GM12892 (cell line): Measurements from ENCODE around the gene DLG1.

Experiments used
- DNase-seq: peaks from one replicate; pipeline ENCODE4 v3.0.0; 2011; ENCODE audit not compliant: insufficient read length
- FAIRE-seq: peaks from 2 replicates; lab custom pipeline; 2011; peaks lifted over from hg19 to GRCh38; lab: Jason Lieb, UNC
- POLR2A ChIP-seq: IDR thresholded peaks from 2 replicates; pipeline ENCODE4 v1.6.1; 2011; ENCODE audit warnings: low read depth, low read length, control low read depth
- POLR2AphosphoS5 ChIP-seq: IDR thresholded peaks from 2 replicates; pipeline ENCODE4 v1.6.1; 2011; ENCODE audit warnings: low read depth, low read length, control low read depth
- TAF1 ChIP-seq: IDR thresholded peaks from 2 replicates; pipeline ENCODE4 v1.6.1; 2011; ENCODE audit warnings: low read depth, mild to moderate bottlenecking, control low read depth, low read length, borderline replicate concordance

Gene DLG1

GRCh38 chr3:197027896-197028727, 270.3 kb downstream of the DLG1 start:
- DNase-seq, result no peak
- TF ChIP-seq POLR2A (no peak), POLR2AphosphoS5 (no peak), TAF1 (no peak)
- no peak for FAIRE-seq

DNA sequence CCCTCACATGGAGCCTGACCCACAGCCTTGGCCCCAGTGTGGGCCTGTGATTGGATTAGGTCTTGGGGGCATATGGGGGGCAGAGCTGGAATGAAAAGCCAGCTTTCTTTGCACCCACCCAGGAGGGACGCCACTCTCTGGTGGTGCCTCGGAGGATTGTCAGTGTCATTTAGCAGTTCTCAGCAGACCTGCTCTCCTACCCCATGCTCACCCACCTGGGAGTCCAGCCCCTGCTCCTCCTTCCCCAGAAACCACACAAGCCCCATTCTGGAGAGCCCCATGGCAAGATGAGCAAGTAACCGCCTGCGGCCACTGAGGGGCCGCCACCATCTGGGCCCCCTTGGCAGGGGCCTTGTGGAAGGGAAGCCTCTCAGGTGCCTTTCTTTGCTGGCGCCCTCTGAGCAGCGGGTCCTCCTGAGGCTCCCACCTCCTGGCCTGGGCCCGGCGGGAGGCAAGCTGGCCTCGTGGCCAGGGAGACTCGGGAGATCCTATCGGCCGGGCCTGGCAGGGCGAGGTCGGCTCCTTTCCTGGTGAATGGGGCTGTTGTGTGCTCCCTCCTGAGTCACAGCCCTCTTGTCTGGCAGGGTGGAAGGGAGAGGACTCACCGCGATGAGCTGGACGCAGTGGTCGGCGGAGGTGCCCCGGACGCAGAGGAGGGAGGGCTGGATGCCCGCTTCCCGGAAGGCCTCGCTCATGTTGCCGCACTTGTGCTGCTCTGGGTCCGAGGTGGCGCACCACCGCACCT, 271.1 kb downstream of the DLG1 start:
- FAIRE-seq (no peak), DNase-seq (no peak)
- TF ChIP-seq POLR2AphosphoS5 (no peak), TAF1 (no peak), POLR2A (no peak)

DNA sequence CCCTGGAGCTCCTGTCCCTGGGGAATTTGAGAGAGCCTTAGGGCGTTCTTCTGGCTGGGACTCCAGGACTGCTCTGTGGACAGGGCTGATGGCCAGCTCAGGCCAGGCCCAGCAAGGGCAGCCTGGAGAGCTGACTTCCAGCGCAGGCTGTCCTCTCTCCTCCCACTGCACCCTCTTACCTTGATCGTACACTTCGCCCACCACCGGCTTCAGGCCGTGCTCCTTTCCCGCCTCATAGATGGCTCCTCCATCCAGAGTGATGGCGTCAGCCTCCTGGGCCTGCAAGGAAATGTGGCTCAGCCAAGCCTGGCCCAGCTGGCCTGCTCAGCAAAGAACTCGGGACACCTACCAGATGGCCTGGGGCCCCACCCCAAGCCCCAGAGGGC, 271.9 kb downstream of the DLG1 start:
- FAIRE-seq (no peak), DNase-seq (no peak)
- no peak for TF ChIP-seq POLR2A

GRCh38 chr3:197025736-197026480, 272.5 kb downstream of the DLG1 start:
- FAIRE-seq (no peak), DNase-seq (no peak)
- TF ChIP-seq TAF1 (no peak), POLR2A (no peak)

DNA sequence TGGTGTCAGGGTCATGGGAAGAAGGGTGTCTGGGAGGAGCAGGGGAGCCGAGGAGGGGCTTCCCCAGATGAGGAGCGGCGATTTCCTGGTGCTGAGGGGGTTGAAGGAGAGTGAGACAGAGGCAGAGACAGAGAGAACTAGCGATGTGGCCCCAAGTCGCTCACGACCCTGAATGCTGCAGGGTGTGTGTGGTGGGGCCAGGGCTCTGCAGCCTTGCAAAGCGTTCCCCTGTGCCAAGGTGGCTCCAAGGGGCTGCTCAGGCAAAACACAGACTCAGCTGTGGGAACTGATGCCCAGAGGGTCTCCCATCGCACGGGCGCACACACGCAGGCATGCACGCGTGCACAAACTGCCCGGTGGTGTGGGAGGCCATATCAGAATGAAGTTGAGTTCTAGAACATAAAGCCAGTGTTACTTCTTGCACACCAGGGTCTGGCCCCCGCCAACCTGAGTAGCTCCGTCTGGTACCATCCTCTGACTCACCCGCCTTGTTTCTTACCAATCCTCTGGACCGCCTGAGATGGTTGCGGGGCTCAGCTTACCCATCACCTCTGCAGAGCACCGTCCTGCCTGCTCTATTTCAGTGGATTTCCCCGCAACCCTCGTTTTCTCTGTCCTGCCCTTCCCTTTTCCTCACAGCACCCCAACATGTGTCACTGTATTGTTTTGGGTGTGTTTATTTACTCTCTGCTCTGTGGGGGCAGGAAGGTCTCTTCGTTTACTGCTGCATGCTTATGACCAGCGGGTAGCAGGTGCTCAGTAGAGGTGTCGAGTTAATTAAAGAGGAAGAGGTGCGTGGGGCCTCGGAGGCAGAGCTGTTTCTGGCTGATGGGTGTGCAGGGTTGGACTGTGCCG, 273.3 kb downstream of the DLG1 start:
- FAIRE-seq (no peak), DNase-seq (no peak)
- TF ChIP-seq POLR2AphosphoS5 (no peak), TAF1 (no peak), POLR2A (no peak)

- DNase-seq, result no peak
- TF ChIP-seq POLR2AphosphoS5, result peak; percentile 27; the same call in 1 of the 2 replicates
- TF ChIP-seq POLR2A, result no peak
- no peak for TF ChIP-seq TAF1
- no peak for FAIRE-seq
Observed at GRCh38 chr3:197023998-197024651, 274.3 kb downstream of the DLG1 start.

DNA sequence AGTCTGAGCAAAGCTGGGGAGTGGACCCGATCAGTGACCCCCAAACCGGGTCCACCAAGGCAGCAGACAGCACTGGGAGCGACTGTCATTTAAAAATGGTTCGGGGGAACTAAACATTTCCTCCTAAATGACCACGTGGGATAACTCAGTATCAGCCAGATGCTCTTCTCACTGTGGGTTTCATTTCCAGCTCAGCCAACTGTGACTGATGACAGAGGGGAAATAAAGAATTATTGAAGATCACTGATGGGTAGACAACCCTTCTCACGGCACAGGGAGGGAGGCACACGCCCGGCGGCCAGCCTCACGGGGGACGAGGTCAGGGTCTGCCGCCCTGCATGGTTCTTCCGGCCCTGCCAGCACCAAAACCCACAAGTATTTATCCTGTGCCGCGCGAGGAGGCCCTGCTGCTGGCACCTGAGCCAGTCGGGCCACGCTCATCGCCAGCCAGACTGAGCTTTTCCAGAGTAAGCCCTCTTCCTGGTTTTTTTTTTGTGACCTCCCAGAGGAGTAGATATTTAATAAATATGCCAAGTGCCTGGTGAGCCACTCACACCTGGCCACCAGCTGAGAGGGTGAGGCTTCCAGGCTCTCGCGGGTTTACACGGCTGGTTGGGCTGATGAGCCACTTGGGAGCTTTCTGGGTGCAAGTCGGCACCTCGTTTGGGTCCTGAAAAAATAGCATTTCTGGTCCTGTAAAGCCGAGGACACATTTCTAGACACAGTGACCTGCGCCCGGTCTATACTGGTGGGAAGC, 275.0 kb downstream of the DLG1 start:
- TF ChIP-seq POLR2AphosphoS5 (0 out of 2 replicates have a peak, but pooled peaks have one; percentile 5), TAF1 (no peak), POLR2A (peak; percentile 15; the same call in 1 of the 2 replicates)
- FAIRE-seq (peak; percentile 93), DNase-seq (peak; percentile 51)

GRCh38 chr3:197022405-197023231, 275.8 kb downstream of the DLG1 start:
- no peak; the same call in 1 of the 2 replicates for TF ChIP-seq POLR2A
- no peak for TF ChIP-seq TAF1
- TF ChIP-seq POLR2AphosphoS5, result no peak
- no peak for FAIRE-seq
- no peak for DNase-seq
